AG04449 (cell line): ENCODE results near the gene ZNF513.
A peak's percentile ranks its signal among the peaks of the same experiment; 100 is the strongest.

ENCODE experiments used
- CTCF ChIA-PET: fragments of 350-600 bp; formaldehyde crosslinking; extraction: SDS; loops from one replicate; lab custom pipeline; 2021; ENCODE audit warnings: antibody characterized with exemption; lab: Yijun Ruan, JAX
- POLR2A ChIA-PET: fragments of 400-600, 350-600 bp; formaldehyde crosslinking; extraction: SDS; loops from one replicate; lab custom pipeline; 2020; ENCODE audit warnings: antibody characterized with exemption, inconsistent platforms; lab: Yijun Ruan, JAX
- DNase-seq: peaks from one replicate; pipeline ENCODE4 v3.0.0-alpha.2; 2010; ENCODE audit warnings: low read depth, low spot score
- H3K4me3 ChIP-seq: 2 replicates; pipeline ENCODE4 v1.5.1; 2011; ENCODE audit warnings: low read depth, mild to moderate bottlenecking, control low read depth, low read length
- CTCF ChIP-seq: IDR thresholded peaks from one replicate; pipeline ENCODE4 v1.5.1; 2011; ENCODE audit warnings: mild to moderate bottlenecking, moderate library complexity, low read length, control low read depth, inconsistent platforms; ENCODE audit not compliant: insufficient read depth; ENCODE audit errors: missing control alignments

ZNF513 gene

DNA sequence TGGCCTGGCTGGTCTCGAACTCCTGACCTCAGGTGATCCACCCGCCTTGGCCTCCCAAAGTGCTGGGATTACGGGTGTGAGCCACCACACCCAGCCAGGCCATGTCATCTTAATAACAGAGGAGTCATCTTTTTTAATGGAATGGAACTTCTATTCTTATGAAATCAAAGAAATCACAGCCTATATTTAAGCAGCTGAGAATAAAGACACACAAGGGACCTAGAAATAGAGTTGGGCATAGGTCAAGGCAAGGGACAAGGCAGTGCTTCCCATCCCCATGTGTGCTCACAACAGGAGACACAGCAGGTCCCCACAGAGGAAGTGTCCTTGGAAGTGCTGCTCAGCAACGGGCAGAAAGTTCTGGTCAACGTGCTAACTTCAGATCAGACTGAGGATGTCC, 7.0 kb downstream of the ZNF513 start:
- H3K4me3 ChIP-seq = no peak overlapping the region
- no peak for TF ChIP-seq CTCF
- ChIA-PET POLR2A (interaction anchor here (0.7 kb wide), 1 partner anchor 121 kb away, joined by 3 read pairs; no protein-coding TSS in a partner anchor), CTCF (no interaction called here)
- no peak for DNase-seq

- TF ChIP-seq CTCF = no peak
- no peak for DNase-seq
- CTCF ChIA-PET = no interaction called here
- POLR2A ChIA-PET = interaction anchor here (0.7 kb wide), 1 partner anchor 120 kb away, joined by 3 read pairs; no protein-coding TSS in a partner anchor
- H3K4me3 ChIP-seq = no peak overlapping the region
These were observed 7.6 kb downstream of the ZNF513 start for GRCh38 chr2:27372937-27373336.

DNA sequence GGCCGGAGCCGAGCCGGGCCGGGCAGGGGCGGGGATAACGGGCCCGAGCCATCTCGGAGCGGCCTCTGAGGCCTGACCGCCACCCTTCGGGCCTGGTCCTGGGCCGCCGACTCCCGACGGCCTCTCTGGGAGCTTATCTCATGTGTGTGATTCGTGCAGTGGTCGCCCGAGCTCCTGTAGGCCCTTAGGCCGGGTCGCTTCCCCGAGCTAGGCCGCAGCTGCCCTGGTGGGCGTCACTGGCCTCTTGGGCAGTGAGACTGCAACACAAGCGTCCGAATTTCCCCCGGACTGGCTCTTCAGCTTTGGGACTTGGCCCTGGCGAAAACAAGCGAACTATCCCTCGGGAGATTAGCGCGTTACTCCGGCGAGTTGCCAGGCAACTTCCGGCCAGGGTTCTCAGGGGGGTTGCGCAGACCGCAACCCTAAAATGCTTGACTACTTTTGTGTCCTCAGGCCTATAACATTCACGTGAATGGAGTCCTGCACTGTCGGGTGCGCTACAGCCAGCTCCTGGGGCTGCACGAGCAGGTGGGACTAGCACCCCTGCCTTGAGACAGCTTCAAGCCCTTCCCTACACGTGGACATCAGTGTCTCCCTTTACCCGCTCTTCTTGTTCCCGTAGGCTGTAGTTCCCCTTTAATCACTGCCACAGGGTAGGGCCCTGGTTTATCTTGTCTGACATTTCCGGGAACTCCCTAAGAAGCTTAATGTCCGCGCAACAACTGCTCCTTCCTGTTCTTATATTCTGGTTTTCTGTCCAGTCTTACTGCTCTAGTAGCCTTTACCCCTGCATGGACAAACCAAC, 9.5 kb downstream of the ZNF513 start:
- TF ChIP-seq CTCF = no peak
- CTCF ChIA-PET = interaction anchor here (0.6 to 2.8 kb wide), 10 partner anchors 8 to 313 kb away, joined by 3 to 16 read pairs (median 4); partner anchors contain the start of gene ZNF513
- POLR2A ChIA-PET = interaction anchor here (1.4 to 3.2 kb wide), 3 partner anchors 8 to 58 kb away, joined by 5 to 32 read pairs (median 7); partner anchors contain the start of genes GTF3C2 and ZNF513
- no peak for DNase-seq
- H3K4me3 ChIP-seq = peak overlapping the region; percentile 94

DNA sequence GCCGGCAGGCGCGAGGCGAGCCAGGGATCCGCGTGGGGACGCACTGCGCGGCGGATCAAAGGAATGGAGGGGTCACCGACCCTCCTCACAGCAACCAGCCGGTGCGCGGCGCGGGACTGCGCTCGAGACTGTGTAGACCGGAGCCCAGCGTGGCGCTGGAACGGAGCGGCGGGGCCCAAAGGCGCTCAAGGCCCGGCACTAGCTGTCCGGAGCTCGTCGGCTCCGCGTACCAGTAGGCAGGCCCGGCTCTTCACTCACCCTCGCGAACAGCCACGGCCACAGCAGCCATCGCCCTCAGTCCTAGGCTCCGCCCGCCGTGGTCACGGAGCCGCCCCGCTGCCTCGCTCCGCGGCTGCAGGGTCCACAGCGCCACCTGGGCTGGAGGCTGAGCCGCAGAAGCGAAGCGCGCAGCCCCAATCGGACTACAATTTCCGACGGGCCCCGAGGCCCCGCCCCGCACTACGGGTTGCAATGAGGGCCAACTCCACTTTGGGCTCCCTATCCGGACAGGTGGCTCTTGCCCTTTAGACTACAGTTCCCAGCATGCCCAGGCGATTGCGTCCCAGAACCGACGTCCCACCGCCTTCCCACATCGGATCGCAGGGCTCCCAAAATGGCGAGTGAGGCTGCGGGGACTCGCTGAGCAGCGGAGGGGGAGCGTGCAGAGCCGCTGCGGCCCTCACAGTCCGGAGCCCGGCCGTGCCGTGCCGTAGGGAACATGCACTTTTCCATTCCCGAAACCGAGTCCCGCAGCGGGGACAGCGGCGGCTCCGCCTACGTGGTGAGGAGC, 10.3 kb downstream of the ZNF513 start, which contains the start of the genes EIF2B4 and SNX17:
EIF2B4 (minus strand) TSS at position 313 of the 790 bp plus-strand sequence; CDS start at position 289, 24 bp downstream.
SNX17 (plus strand) TSS at position 591 of the 790 bp plus-strand sequence; CDS start at position 719, 128 bp downstream.
- CTCF ChIA-PET = interaction anchor here (0.8 to 2.8 kb wide), 20 partner anchors 9 to 313 kb away, joined by 3 to 16 read pairs (median 5); partner anchors contain the start of genes GTF3C2, MPV17, NRBP1 and ZNF513
- TF ChIP-seq CTCF = peak; percentile 91
- H3K4me3 ChIP-seq = peak within 1 kb of the TSS; percentile 97
- peak; percentile 96 for DNase-seq
- POLR2A ChIA-PET = interaction anchor here (1.2 to 3.2 kb wide), 6 partner anchors 9 to 293 kb away, joined by 3 to 32 read pairs (median 6); partner anchors contain the start of genes GTF3C2, SLC4A1AP, SUPT7L and ZNF513

DNA sequence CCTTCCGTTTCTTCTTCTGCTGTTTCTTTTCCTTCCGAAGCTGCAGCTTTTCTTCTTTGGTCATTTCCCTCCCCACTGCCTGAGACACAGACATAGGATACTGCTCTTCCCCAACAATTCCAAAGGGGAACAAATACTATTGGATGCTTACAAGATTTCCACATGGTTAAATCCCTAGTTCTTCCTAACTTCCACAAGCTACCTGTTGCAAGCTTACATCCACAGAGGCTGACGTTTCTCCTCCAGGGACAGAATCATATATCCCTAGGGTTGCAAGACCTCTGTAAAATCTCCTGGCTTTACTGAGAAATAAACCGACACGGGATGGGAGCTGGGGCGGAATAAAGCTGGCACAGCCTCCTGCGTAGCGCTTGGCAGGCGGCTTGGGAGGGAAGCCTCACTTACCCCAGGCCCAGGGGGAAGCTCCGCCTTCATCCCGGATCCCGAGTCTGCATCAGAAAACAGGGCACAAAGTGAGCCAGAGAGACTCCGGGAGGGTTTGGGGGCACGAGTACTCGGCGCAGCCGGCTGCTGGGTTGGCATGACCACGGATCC, 11.0 kb downstream of the ZNF513 start:
- H3K4me3 ChIP-seq = peak overlapping the region; percentile 97
- no peak for DNase-seq
- ChIA-PET CTCF (interaction anchor here (0.8 to 2.8 kb wide), 19 partner anchors 9 to 314 kb away, joined by 3 to 16 read pairs (median 5); partner anchors contain the start of genes GTF3C2, MPV17, NRBP1 and PPM1G), POLR2A (interaction anchor here (0.8 to 3.2 kb wide), 5 partner anchors 10 to 294 kb away, joined by 3 to 32 read pairs (median 3); partner anchors contain the start of genes GTF3C2, PPM1G, SLC4A1AP and SUPT7L)
- no peak for TF ChIP-seq CTCF
